GM23248 (cell line): ENCODE results near the gene ABLIM2.

ENCODE experiments used
- EZH2 ChIP-seq: fragments of 200-600 bp; sonication (generic); IDR thresholded peaks from 2 replicates; pipeline ENCODE4 v1.6.1; 2018; ENCODE audit warnings: antibody characterized with exemption, mild to moderate bottlenecking; ENCODE audit not compliant: insufficient read depth, poor library complexity, severe bottlenecking
- EZH2phosphoT487 ChIP-seq: fragments of 200-600 bp; sonication (generic); IDR thresholded peaks from 2 replicates; pipeline ENCODE4 v1.6.1; 2018; ENCODE audit warnings: antibody characterized with exemption, moderate library complexity, mild to moderate bottlenecking, low read depth; ENCODE audit not compliant: insufficient read depth

GRCh38 chr4:8058031-8058479 lies 100.6 kb downstream of the ABLIM2 start:
- TF ChIP-seq EZH2, result no peak
- no peak for TF ChIP-seq EZH2phosphoT487
